Ramos (cell line): ENCODE measurements around the gene NTSR1.
"Not testable (repeated sequence)": the region's sequence is repeated elsewhere in the genome, so short reads cannot be mapped to it uniquely, and the experiment has no call there.

Source experiments
- in situ Hi-C: fragments of 300-500 bp; cut with MboI; formaldehyde crosslinking; loops from one replicate; pipeline ENCODE4 v1.14.3; 2022; ENCODE audit warnings: low sequenced_read_pairs; ENCODE audit not compliant: unreplicated experiment

The NTSR1 gene

DNA sequence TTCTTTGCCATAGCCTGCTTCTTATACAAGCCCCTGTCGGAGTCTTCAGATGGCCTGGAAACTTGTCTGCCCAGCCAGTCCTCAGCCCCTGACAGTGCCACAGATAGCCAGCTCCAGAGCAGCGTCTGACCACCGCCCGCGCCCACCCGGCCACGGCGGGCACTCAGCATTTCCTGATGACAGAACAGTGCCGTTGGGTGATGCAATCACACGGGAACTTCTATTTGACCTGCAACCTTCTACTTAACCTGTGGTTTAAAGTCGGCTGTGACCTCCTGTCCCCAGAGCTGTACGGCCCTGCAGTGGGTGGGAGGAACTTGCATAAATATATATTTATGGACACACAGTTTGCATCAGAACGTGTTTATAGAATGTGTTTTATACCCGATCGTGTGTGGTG, 36.9 kb upstream of the NTSR1 start:
- in situ Hi-C loops: no loop called here

DNA sequence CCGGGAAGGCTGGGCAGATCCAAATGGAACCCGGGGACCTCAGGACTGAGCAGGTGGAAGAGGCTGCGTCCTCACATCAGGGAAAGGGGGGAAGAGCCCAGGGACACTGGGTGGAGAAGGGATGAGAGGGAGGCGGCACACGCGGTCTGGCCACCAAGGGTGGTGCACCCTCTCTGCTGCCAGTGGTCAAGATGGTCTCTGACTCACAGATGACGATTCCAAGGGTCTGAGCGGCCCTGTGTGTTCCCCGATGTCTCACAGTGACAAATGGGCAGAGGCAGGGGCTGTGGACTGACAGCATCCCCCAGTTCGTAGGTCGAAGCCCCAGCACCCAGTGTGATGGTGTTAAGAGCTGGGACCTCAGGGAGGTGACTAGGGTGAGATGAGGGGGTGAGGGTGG, 34.3 kb upstream of the NTSR1 start:
- in situ Hi-C loops: no loop called here

DNA sequence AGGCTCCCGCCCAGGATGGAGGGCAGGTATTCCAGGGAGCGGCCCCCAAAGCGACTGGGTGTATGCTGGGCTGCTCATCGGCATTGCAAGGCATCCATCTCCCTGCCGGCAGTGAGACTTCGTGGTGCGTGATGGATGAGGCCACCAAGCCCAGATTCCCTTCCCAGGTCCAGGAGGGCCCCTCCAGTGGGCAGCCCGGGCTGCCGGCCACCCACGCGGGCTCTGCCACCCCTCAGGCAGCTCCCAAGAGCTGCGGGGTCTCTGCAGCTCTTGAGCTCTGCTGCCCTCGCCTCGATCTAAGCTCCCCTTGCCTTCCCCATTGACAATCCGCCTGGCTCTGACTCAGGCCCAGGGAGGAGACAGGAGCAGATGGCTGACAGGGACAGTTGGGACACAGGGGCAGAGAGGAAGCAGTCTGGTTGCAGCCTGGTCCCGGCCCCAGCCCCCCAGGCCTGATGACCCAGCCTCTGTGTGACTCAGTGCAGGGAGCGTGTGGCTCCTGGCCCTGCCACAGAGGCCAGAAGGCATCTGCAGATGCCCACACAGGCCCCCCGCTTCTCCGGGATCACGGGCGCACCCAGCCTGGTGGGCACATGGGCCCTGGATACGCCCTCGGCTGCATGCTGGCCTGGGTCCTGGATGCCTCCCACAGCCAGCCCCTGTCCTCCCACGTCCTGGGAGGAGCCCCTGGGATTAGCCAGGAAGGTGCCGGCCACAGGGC, 33.3 kb upstream of the NTSR1 start:
- in situ Hi-C loops: no loop called here

DNA sequence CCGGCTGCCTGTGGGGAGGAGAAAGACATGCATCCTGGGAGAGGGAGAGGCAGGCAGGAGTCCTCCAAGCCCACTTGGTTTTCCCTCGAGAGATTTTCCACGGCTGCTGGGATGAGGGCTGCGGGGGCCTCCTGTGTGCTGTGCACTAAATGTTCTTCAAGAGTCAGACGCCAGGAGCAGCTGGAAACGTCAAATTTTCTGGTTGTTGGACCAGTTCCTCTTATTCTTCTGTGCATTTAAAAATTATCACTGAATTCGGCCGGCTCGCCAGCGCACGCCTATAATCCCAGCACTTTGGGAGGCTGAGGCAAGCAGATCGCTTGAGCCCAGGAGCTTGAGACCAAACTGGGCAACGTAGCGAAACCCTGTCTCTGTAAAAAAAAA, 32.8 kb upstream of the NTSR1 start:
- in situ Hi-C loops: no loop called here

DNA sequence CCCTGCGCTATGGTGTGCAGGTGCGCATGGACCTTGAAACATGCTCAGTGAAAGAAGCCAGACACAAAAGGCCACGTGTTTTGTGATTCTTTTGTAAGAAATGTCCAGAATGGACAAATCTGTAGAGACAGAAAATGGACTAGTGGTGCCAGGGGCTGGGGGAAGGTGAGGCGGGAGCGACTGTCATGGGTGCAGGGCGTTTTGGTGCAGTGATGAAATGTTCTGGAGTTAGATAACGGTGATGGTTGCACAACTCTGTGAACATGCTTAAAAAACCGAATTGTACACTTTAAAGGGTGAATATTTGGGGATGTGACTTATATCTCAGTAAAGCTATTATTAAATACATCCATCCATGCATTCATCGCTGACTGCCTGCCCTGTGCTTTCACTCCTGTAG, 31.7 kb upstream of the NTSR1 start:
- in situ Hi-C loops: no loop called here

DNA sequence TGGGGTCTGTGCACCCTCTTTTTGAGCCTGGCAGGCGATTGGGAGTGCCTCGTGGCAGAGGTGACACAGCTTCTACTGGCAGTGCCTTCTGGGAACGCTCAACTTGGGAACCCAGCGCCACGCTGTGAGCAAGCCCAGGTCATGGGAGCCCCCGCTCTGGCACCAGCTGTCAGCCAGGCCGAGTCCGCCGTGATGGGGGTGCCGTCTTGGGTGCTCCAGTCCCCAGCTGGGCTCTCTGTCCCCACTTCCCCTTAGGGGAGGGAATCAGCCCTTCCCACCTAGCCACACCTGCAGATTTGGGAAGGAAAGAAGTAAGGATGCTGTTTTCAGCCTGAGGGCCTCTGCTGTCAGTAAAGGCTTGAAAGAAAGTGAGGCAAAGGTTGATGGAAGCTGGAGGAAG, 31.0 kb upstream of the NTSR1 start:
- in situ Hi-C loops: no loop called here

DNA sequence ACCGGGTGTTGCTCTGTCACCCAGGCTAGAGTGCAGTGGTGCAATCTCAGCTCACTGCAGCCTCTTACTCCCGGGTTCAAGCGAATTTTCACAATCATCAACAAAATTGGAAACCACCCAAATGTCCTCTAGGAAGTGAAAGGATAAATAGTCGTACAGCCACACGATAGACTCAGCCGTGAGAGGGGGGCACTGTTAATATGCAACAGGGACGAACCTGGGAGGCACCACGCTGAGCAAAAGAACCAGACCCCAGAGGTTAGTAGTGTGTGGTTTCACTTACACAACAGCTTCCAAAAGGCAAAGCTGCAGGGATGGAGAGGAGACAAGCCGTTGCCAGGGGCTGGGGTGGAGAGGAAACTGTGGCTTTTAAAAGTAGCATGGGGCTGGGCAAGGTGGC, 30.1 kb upstream of the NTSR1 start:
- in situ Hi-C loops: no loop called here

DNA sequence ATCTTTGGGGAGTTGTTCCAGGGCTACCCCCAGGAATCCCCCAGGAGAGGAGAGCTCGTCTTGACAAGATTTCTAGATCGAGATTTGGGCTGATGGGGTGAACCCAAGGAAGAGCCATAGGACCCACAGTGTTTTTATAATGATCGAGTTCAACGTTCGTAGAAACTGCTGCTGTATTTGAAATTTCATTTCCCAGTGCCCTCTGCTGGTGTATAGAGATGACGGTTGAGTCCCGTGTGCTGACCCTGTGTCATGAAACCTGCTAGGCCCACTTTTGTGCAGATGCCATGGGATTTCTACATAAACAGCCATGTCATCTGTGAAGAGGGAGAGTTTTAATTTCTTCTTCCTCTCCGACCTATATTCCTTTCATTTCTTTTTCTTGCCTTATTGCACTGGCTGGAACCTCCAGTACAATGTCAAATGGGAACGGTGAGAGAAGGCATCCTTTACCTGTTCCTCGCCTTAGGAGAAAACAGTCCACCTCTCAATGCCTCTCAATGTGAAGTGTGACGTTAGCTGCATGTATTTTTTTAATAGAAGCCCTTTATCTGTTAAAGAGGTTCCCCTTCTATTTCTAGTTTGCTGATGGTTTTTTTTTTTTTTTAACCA, 28.6 kb upstream of the NTSR1 start:
- in situ Hi-C loops: no loop called here

DNA sequence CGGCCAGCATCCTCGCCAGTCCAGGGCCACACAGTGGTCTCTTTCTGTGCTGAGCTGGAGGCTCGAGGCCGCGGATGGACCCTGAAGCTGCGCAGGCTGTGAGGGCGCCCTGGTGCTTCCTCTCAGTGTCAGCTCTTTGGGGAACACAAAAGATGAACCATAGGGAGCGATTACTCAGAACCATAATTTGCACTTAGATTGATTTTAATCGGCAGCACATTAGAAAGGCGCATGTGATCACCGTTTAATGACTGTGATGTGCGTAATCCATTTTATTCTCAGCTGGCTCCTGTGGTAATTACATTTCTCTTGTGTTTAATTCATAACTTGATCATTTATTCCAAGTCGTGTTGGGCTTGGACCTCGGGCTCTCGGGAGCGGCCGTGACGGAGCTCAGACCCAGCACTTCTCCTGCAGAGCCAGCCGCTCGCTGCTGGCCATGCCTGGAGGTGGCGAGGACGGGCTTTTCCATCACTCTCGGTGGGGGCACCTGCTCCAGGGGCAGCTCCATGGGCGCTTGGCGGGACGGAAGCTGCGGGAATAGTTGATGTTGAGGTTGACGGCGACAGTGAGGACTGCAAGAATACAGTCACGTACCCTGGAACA, 25.6 kb upstream of the NTSR1 start:
- in situ Hi-C loops: no loop called here

DNA sequence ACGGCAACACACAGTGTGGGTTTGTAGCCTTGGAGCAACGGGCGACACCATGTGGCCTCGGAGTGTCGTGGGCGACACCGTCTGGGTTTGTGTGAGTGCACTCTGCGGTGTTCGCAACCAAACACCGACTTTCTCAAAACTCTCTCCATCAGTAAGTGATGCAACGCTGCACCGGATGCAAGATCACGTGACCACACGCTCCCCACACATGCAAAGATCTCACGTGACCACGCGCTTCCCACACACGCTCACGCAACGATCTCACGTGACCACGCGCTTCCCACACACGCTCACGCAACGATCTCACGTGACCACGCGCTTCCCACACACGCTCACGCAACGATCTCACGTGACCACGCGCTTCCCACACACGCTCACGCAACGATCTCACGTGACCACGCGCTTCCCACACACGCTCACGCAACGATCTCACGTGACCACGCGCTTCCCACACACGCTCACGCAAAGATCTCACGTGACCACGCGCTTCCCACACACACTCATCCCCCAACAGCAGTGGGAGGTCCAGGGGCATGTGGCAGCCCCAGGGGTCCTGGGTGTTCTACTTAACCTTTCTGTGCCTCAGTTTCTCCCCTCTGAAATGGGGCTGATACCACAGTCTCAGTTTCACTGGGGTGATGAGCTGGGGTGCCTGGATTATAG, 24.8 kb upstream of the NTSR1 start:
- in situ Hi-C loops: not testable (repeated sequence)

DNA sequence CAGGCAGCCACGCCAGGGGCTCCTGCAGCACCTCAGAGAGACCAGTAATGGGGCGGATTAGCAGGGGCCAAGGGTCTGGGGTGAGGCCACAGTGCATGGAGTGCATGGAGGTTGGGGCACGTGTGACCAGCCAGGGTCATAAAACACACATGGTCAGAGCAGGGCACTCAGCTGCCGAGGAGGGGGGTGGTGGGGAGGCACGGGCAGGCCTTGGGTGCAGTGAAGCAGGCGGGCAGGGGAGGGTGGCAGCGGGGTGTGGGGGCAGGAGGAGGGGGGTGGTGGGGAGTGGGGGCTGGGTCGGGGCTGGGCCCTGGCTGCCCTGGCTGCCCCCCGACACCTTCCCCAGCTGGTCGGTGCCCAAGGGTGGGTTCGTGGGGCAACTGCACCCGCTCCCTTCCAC, 23.7 kb upstream of the NTSR1 start:
- in situ Hi-C loops: no loop called here

DNA sequence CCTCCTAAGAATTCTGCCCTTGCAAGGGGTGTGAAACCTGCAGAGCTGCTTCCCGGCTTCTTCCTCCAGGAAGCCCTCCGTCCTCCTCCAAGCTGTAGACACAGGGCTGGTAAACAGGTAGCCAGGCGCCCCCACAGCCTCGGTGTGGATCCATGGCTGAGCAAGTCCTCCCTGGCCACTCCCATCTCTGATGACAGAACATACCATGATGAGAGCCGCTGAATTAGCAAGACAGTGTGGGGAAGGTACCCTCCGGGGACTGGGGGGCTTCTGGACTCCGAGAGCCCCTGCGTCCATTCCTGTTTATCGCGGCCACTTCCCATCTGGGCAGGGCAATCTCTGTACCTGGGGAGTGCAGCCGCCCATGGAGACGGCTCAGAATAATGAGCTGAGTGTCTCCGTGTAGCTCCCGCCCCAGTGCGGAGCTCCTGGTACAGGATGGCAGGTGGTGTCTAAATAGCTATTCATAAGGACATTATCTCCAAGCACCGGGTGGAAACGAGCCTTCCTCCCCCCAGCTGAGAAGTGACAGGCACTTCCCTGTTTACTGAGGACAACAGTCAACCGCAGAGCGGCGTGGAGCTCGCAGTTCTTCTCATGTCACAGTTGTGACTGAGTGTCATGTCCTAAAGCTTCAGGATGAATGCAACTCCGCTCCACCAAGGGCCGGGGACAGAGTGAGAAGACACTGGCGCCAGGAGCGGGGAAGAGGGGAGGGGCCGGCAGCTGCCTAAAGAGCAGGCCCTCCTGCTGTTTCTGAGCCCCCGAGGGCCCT, 22.7 kb upstream of the NTSR1 start:
- in situ Hi-C loops: no loop called here

DNA sequence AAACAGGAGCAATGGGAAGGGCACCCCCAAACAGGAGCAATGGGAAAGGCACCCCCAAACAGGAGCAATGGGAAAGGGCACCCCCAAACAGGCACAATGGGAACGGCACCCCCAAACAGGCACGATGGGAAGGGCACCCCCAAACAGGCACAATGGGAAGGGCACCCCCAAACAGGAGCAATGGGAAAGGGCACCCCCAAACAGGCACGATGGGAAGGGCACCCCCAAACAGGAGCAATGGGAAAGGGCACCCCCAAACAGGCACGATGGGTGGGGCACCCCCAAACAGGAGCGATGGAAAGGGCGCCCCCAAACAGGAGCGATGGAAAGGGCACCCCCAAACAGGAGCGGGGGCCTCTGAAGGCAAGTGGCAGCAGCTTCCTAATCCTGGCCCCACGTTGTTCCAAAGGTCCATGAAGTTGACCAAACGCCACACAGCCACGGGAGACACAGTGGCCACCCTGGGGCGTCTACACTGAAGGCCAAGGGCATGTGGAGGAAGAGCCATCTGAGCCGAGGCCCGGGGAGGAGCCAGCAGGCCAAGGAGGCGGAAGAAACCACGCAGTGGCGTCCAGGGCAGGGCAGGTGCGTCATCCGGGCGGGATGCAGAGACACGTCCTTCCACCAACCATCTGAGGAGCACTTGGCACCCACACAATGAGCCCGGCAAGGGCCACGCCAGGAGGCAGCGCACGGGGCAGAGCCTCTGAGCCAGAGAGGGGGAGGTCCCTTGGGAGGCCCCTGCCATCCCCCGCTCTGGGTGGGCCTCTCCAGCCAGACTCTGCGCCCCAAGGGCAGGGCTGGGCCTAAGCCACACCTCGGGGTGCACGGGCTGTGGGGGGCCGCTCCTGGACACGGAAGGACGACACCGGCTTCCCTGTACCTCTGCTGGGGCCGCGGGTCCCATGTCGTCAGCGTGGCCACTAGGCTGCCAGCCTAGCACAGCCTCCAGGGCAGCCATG, 21.5 kb upstream of the NTSR1 start:
- in situ Hi-C loops: no loop called here

DNA sequence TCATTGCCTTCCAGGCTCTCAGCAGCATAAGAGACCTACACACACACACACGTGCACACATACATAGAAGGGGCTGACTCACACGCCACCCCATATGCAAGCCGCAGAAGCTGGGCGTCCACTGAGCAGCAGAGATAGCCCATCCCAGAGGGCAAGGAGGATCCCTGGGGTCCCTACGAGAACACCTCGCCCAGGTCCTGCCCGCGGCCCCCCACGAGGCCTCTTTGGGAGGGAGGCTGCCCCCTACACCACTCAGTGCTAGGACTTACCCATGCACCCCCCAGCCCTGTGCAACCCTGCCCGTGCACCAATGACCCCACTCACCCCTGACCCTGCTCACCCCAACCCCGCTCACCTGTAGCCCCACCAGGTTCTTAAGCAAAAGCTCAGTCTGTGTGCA, 20.6 kb upstream of the NTSR1 start:
- in situ Hi-C loops: no loop called here

DNA sequence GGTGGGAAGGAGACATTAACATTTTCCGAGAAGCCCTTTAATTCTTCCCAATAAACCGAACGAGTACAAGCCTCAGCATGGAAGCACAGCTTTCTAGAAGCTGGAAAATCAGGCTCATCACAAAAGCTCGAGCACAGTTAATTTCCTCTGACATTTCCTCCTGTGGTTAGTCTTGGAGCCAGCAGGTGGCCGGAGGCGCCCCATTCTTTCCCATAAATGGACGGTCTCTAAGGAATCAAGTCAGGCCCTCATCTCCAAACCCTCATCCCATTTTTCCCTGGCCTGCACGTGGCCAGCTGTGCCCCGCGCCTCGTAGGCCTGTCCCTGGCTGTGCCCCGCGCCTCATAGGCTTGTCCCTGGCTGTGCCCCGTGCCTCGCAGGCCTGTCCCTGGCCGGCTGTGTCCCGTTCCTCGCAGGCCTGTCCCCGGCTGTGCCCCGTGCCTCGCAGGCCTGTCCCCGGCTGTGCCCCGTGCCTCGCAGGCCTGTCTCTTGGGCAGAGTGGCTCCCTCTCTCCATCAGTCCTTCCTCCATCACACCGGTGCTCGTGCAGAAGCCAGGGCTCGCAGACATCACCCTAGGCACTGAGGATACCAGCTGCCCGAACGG, 19.7 kb upstream of the NTSR1 start:
- in situ Hi-C loops: no loop called here

DNA sequence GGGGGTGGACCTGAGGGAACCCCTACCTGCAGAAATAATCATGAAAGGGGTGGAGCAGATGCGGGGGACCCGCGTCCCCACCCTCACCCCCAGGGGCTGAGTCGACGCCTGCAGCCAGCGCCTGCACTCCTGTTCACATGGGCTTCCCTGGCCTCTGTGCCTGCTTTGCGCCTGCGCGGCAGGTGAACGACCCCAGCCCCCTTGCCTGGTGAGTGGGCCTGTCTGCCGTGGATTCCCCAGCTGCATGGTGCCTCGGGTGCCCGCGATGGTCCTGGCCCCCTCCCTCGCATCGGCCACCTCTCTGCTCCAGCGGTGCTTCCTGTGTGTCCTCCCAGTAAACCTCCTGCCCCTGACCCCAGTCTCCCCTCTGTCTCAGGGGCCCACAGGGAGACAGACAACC, 18.8 kb upstream of the NTSR1 start:
- in situ Hi-C loops: no loop called here

DNA sequence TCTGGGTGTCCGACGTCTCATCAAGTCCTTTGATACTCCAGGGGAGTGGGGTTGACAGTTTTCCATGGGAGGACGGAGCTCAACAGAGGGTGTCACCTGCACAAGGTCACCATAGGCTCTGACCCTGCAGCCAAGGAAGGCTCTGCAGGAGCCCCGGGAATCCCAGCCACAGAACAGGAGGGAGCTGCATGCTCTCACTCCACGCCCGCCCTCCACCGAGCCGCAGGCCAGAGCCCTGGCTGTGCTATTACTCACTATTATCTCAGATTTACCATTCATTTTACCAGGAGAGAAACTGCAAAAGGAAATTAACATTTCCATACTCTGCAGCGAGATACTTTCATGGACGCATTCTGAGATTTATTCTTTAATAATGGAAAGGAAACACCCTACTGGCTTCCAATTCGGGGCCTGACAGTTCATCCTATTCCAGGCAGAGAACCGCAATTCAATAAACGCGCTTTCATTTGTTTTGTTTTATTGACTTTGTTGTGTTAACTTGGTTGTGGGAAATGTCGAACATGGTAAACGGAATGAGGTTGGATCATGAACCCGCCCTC, 18.3 kb upstream of the NTSR1 start:
- in situ Hi-C loops: no loop called here

DNA sequence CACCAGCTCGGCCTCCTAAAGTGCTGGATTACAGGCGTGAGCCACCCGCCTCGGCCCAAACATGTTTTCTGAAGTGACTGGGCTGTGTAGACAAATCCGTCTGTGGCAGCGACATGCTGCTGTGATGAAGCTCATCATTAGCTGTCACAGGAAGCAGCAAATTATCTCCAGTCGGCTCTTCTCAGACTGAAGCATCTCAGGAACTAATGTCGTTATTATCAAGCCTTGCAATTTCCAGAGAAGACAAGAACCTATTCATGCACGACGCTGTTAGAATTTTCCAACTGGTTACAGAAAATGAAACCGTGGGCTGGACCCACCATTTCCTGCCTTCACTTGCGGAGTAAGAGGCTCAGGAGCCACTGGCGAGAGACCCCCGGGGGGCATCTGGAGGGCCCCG, 17.1 kb upstream of the NTSR1 start:
- in situ Hi-C loops: no loop called here

DNA sequence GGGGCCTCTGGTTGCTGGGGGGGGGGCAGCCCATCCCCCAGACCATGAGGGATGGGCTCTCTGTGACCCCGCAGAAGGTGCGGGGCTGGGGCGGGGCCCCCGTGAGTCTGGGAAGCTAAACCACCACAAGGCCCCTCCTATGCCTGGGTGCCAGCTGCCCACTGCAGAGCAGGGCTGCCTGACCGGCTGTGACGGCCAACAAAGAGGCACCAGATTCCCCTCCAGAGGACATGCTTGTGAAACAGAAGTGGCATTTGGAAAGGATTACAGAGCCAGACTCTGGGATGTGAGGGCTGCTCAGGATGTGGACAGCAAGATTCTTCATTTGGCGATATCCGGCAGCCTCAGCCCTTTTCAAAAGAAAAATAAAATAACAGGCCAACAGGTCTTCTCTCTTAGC, 16.5 kb upstream of the NTSR1 start:
- in situ Hi-C loops: no loop called here
